Astrocyte (in vitro differentiated cells and primary cell): Measurements from ENCODE around the gene PML.

Experiments used
- EZH2 ChIP-seq: IDR thresholded peaks from 2 replicates; pipeline ENCODE4 v1.6.1; 2012; ENCODE audit warnings: mild to moderate bottlenecking, low read length, inconsistent platforms; ENCODE audit not compliant: insufficient read depth
- TF ChIP-seq, protein P1 (sequence below): IDR thresholded peaks from 2 replicates; pipeline ENCODE4 v1.5.1; 2011; ENCODE audit warnings: low read depth, mild to moderate bottlenecking, inconsistent platforms, low read length, moderate library complexity; ENCODE audit not compliant: insufficient read depth

DNA sequence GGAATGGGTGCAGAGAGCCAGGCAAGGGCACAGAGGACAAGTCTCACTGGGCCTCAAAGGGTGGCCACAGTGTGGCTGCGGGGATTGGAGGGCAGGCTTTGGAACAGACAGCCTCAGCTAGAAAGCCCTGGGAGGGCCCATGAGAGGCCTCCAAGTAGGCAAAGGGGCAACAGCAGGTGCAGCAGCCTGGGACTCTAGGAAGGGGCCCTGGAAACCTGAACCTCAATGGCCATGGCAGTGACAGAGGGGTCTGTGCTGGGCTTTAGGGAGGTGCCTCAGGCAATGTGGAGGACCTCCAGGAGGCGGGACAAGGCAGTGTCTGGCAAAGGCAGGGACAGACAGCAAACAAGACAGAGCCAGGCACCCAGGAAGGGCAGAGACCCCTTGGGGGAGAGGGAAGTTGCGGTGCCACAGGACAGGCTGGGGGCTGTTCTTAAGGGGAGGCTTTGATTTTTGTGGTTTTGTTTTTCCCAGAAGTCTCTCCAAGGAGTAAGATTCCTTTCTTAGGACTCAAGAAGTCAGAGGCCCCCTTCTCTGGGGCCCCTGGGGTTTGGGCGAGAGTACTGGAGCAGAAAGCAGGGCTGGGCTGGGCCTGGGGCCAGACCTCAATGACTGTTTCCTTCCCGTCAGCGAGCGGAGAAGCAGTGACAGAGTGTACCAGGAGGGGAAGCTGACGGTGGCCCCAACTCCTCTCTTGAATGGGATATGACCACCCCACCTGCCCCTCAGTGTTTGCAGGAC, 12.1 kb upstream of the PML start:
- TF ChIP-seq, protein P1, sequence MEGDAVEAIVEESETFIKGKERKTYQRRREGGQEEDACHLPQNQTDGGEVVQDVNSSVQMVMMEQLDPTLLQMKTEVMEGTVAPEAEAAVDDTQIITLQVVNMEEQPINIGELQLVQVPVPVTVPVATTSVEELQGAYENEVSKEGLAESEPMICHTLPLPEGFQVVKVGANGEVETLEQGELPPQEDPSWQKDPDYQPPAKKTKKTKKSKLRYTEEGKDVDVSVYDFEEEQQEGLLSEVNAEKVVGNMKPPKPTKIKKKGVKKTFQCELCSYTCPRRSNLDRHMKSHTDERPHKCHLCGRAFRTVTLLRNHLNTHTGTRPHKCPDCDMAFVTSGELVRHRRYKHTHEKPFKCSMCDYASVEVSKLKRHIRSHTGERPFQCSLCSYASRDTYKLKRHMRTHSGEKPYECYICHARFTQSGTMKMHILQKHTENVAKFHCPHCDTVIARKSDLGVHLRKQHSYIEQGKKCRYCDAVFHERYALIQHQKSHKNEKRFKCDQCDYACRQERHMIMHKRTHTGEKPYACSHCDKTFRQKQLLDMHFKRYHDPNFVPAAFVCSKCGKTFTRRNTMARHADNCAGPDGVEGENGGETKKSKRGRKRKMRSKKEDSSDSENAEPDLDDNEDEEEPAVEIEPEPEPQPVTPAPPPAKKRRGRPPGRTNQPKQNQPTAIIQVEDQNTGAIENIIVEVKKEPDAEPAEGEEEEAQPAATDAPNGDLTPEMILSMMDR: no peak
- no peak for TF ChIP-seq EZH2
